Epithelial cell of esophagus (primary cell): Measurements from ENCODE around the gene ESM1.

Experiments
- DNase-seq: peaks from one replicate; pipeline ENCODE4 v3.0.0; 2010; ENCODE audit warnings: low read depth
- H3K4me3 ChIP-seq: 2 replicates; pipeline ENCODE4 v1.5.1; 2011; ENCODE audit warnings: mild to moderate bottlenecking, low read length, control low read depth
- TF ChIP-seq, protein P1 (sequence below): IDR thresholded peaks from 2 replicates; pipeline ENCODE4 v1.5.1; 2011; ENCODE audit warnings: low read depth, mild to moderate bottlenecking, low read length, control low read depth, inconsistent platforms; ENCODE audit not compliant: insufficient read depth; ENCODE audit errors: missing control alignments

ESM1 gene

GRCh38 chr5:54942064-54942778 lies 43.2 kb downstream of the ESM1 start:
- no peak for DNase-seq
- TF ChIP-seq, protein P1, sequence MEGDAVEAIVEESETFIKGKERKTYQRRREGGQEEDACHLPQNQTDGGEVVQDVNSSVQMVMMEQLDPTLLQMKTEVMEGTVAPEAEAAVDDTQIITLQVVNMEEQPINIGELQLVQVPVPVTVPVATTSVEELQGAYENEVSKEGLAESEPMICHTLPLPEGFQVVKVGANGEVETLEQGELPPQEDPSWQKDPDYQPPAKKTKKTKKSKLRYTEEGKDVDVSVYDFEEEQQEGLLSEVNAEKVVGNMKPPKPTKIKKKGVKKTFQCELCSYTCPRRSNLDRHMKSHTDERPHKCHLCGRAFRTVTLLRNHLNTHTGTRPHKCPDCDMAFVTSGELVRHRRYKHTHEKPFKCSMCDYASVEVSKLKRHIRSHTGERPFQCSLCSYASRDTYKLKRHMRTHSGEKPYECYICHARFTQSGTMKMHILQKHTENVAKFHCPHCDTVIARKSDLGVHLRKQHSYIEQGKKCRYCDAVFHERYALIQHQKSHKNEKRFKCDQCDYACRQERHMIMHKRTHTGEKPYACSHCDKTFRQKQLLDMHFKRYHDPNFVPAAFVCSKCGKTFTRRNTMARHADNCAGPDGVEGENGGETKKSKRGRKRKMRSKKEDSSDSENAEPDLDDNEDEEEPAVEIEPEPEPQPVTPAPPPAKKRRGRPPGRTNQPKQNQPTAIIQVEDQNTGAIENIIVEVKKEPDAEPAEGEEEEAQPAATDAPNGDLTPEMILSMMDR = no peak
- H3K4me3 ChIP-seq = no peak overlapping the region

- TF ChIP-seq, protein P1 = no peak
- DNase-seq = no peak
- no peak overlapping the region for H3K4me3 ChIP-seq
Observed at GRCh38 chr5:54936201-54936600, 49.2 kb downstream of the ESM1 start.

DNA sequence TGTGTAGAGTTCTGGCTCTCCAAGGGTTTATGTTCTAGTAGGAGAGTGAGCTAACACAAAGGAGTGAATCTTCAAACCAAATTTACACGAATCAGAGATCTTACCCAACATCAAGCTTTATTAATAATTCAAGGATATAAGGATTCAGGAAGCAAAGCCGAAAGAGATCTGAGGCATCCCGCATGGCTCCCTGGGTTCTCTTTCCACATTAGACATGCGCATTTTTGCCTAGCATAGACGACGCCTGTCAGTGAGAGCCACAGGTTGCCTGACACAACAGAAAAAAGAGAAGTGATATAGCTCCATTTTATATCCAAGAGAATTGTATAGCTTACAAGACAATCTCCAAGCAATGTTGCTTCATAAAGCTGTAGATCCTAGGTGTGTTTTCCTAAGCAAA lies 52.6 kb downstream of the ESM1 start:
- no peak overlapping the region for H3K4me3 ChIP-seq
- TF ChIP-seq, protein P1 = no peak
- no peak for DNase-seq

GRCh38 chr5:54930736-54931135 lies 54.7 kb downstream of the ESM1 start:
- TF ChIP-seq, protein P1 = no peak
- no peak for DNase-seq

More at GRCh38 chr5:54930736-54931135, 54.7 kb downstream of the ESM1 start:
- no peak overlapping the region for H3K4me3 ChIP-seq
